ENCODE measurements around the gene CMIP. TPM values are rescaled to one million over a fixed set of nuclear protein-coding genes. Genes with fewer than 3 reads are reported as not detected.

The CMIP gene
- total RNA-seq, 1 experiment from 2014 or later, result 16.0 TPM

DNA sequence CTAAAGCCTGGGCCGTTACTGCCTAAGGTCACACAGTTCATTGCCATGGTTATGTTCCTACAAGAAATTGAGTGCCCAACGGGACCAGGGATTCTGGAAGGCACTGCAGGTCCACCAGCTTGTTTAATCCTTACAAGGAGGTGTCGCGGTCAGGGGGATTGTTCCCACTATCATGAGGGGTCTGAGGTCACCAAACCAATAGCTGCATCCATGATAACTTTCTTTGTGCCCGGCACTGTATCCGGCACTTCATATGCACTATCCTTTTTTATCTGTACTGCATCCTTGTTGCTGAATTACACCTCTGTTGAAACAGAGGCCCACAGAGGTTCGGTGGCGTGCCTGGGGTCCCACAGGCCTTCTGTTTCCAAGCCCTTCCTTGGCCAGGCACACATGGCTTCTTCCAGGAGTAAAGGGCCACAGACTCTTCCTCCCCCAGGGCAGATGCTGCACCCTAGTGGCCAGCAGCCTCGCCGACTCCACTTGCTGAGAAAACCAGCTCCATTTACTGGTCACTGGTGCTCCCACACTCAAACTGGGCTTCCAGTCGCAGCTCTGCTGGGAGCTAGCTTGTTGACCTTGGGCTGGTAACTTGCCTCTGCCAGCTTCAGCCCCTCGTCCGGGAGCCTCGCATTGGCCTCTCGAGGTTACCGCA, 252.5 kb downstream of the CMIP start:
- DNase-seq (ENCODE audit: low read depth), result peak; percentile 42
- in situ Hi-C loops (cut with HindIII; ENCODE audit: low pct_unique_long_range_greater_than_20kb, low sequenced_read_pairs), result no loop called here

DNA sequence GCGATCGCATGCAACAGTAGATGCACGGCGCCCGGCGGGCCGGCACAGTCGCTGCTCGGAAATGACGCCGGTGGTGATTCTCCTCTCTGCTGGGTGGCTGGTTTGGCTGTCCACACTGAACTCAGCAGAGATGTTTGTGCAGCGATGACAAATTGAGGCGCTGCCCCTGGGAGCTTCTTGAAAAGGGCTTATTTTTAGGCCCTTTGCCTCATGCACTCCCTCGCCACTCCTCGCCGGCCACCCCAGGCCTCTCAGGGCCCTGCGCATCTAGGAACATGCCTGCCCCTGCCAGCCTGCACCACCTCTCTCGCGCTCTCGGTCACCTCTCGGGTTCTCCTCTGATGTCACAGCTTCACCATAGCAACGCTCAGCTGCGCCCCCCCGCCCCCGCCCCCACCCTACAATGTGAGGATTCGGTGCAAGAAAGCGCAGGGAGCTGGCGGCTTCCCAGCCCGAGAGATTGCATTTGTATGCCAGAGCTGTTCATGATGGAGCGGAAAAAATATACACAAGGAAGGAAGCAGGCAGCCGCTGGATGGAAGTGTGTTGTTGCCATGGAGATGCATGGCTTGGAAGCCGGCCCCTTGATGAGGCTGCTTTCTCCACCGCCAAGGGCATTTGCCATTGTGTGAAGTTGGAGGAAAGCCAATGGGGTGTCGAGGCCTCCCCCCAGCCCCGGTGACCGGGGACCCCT, 253.2 kb downstream of the CMIP start:
- in situ Hi-C loops (cut with HindIII; ENCODE audit: low pct_unique_long_range_greater_than_20kb, low sequenced_read_pairs), result no loop called here

DNA sequence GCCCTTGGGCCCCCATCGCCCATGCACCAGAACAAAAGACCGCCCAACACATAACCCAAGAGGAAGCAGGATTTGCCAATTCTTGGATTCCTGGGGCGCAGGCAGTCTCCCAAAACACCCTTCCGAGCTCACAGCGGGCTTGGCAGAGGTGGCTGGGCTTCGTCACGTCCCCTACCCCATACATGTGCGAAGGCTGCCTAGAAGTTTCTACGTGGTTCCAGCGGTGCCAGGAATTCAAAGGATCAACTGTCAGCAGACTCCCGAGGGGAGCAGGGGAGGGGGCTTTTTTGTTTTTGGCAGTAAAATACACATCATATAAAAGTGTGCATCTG, 253.7 kb downstream of the CMIP start:
- DNase-seq (ENCODE audit: low read depth), result no peak
- in situ Hi-C loops (cut with HindIII; ENCODE audit: low pct_unique_long_range_greater_than_20kb, low sequenced_read_pairs), result no loop called here

More for the DNA sequence above, 253.2 kb downstream of the CMIP start:
- DNase-seq (ENCODE audit: low read depth), result no peak

DNA sequence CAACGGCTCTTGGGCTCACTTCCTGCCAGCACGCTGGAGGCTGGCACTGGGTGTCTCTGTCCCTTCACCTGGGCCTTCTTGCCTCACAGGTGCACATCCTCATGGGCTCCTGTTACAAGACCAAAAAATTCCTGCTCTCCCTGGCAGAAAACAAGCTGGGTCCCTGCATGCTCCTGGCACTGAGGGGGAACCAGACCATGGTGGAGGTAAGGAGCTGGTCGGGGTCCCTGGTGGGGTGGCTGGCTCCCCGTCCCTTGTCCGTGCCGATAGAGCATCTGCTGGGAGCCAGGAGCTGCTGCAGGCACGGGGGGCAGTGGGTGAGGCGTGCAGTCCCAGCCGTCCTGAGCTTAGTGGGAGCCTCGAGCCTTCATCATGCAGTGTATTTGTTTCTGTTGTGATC, 255.0 kb downstream of the CMIP start:
- in situ Hi-C loops (cut with HindIII; ENCODE audit: low pct_unique_long_range_greater_than_20kb, low sequenced_read_pairs), result no loop called here
- DNase-seq (ENCODE audit: low read depth), result no peak

DNA sequence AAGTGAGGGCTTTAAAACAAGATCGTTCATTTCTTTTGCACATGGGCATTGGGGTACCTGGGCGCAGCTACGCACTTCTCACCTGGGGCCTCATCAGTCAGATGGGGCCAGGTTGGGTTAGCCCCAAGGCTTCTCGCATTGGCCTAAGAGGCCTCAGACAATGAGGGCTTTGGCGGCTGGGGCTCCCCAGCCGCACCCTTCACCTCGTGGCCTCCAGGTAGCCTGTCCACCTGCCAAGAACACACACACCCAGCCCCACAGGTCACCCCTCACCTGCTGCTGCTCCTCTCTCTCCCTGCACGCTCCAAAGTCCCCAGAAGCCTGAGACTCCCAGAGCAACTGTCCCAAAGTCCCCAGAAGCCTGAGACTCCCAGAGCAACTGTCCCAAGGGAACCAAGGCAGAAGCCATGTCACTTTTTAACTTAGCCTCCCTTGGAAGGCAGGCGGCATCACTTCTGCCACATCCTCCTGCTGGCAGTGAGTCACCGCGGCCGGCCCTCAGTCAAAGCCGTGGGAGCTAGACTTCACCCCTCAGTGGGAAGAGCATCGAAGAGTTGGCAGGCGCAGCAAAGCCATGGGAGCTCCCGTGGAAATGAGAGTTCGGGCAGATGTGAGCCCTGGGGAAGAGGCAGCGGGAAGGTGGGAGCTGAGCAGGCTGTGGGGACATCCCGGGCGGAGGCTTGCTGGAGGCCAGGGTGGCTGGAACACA, 255.6 kb downstream of the CMIP start:
- no peak for DNase-seq (ENCODE audit: low read depth)
- in situ Hi-C loops (cut with HindIII; ENCODE audit: low pct_unique_long_range_greater_than_20kb, low sequenced_read_pairs), result no loop called here

DNA sequence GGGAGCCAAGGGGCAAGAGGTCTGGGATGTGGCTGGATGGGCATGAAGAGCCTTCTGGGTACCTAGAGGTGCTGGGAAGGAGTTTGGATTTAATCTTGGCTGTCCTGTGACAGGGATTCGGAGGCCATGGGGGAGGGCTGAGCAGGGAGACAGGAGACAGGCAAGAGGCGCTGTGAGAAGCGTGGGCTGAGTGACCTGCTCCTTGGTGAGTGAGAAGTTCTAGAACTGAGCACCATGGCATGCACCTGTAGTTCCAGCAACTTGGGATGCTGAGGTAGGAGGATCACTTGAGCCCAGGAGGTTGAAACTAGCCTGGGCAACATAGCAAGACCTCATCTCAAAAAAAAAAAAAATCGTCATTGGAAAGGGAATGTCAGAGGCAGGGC, 256.2 kb downstream of the CMIP start:
- in situ Hi-C loops (cut with HindIII; ENCODE audit: low pct_unique_long_range_greater_than_20kb, low sequenced_read_pairs), result no loop called here
- DNase-seq (ENCODE audit: low read depth), result no peak

DNA sequence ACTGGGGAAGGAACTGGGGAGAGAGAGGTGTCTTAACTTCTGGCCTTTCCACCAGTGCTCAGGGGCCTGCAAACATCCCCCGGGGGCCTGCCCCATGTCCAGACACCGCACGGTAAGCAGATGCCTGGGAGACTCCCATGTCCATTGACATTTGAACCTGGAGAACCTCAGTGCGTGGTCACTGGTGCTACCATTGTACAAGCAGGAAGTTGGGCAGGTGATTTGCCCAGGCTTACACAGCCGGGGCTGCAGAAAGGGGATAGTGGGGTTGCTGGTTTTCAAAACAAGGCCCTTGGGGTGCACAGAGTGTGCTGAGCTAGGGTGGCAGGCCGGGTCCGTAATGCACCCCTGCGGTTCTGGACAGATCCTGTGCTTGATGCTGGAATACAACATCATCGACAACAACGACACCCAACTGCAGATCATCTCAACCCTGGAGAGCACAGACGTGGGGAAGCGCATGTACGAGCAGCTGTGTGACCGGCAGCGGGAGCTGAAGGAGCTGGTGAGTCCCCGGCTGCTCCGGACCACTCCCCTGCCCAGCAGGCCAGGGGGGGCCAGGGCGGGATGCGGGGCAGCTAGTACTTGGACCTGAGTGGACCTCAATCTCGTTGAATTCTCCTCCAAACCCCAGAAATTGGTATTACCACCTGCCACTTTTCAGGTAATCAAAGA, 256.8 kb downstream of the CMIP start:
- no peak for DNase-seq (ENCODE audit: low read depth)
- in situ Hi-C loops (cut with HindIII; ENCODE audit: low pct_unique_long_range_greater_than_20kb, low sequenced_read_pairs), result no loop called here

DNA sequence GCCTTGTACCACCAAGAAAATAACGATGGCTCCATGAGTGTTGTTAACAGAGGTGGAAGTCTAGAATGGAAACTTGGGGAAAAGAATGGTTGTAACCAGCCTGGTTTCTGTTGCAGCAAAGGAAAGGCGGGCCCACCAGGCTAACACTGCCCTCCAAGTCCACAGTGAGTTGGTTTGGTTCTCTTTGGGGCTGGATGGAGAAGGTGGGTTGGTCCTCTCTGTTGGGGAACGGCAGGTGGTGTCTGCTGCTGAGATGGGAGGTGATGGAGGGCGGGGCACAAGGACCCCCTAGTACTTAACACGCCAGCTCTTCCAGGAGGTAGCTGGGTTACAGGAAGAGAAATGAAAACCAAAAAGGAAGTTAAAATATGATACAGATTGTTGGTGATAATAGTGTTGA, 257.9 kb downstream of the CMIP start:
- no peak for DNase-seq (ENCODE audit: low read depth)
- in situ Hi-C loops (cut with HindIII; ENCODE audit: low pct_unique_long_range_greater_than_20kb, low sequenced_read_pairs), result no loop called here

DNA sequence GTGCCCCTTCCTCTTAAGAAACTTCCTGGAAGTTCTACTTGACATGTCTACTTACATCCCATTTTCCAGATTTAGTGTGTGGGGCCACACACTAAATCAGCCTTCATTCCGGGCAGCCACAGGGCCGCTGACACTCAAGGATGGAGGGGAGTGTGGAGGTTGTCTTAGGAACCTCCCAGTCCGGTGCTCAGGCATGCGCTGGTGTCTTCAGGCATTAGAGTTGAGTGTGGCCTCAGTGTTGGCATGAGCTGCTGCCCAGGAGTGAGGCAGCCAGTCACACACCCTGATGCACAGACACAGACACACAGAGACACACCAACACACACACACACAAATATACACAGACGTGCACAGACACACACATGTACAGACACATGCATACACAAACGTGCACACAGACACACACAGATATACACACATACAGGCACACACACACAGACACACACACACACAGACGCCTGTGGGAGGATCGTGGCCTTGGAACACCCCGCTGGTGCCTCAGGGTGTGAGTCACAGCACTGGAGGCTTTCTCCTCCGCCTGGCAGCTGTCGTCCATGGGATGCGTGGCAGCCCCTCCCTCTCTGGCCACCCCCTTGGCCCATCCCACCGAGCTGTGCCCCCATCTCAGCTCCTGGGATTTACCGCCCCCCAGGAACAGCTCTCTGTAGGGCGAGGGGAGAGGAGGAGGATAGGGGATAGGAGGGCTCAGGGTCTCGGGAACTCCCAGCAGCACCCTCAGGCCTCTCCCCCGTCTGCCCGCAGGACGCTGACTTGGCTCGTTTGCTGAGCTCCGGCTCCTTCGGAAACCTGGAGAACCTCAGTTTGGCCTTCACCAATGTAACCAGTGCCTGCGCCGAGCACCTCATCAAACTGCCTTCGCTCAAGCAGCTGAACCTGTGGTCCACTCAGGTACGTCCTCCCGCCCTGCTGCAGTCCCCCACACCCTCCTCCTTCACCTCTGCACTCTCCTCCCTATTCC, 258.9 kb downstream of the CMIP start:
- peak; percentile 39 for DNase-seq (ENCODE audit: low read depth)
- in situ Hi-C loops (cut with HindIII; ENCODE audit: low pct_unique_long_range_greater_than_20kb, low sequenced_read_pairs), result no loop called here

DNA sequence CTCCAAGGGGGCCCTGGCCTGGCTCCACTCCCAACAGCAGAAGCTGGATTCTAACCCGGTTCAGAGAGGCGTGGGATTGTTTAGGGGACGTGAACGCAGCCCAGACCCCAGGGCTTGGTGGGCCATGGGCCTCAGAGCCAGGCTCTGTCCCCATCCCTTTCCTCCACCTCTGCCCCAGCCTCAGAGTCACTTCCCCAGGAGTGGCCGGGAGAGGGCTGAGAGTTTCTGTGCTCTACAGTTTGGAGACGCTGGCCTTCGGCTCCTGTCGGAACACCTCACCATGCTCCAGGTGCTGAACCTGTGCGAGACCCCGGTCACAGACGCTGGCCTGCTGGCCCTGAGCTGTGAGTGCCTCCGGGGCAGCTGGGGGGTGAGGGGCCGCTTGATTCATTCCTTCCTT, 260.7 kb downstream of the CMIP start:
- no peak for DNase-seq (ENCODE audit: low read depth)
- in situ Hi-C loops (cut with HindIII; ENCODE audit: low pct_unique_long_range_greater_than_20kb, low sequenced_read_pairs), result no loop called here

DNA sequence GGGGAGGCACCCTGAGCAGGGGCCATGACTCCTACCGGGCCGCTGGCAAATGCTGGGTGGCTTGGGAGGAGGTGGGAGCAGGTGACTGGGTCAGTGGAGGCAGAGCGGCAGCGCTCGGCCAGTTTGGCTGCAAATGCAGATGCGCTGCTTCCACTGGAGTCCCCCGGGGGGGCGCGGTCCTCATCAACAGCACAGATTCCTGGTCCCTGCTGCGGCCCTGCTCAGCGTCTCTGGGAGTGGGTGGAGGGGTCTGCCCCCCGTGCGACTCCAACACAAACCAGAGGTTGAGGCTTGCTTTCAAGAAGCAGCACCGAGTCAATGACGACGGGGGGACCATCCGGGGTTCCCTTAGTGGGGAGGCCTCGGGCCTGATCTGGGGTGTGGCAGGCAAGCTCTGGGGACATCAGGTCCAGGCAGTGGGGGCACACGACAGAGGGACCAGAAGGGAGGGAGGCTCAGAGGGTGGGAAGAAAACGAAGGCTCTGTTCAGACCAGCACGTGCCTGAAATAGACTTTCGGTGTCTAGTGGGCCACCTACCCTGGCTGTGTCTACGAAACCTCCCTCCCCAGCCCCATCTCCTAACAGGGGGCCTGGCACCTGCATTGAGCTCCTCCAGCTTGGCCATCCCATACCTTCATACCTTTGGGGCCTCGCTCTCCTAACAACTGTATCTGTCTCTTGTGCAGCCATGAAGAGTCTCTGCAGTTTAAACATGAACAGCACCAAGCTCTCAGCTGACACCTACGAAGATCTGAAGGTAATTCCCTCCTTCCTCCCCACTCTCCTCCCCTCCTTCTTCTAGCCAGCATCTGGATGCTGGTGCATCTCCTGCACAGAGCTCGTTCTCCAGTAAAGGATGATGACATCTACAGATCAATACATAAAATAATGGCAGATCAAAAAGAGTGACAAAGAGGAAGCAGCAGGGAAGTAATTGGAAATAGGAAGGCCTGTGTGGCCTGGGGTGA, 262.0 kb downstream of the CMIP start:
- DNase-seq (ENCODE audit: low read depth), result no peak
- in situ Hi-C loops (cut with HindIII; ENCODE audit: low pct_unique_long_range_greater_than_20kb, low sequenced_read_pairs), result no loop called here

DNA sequence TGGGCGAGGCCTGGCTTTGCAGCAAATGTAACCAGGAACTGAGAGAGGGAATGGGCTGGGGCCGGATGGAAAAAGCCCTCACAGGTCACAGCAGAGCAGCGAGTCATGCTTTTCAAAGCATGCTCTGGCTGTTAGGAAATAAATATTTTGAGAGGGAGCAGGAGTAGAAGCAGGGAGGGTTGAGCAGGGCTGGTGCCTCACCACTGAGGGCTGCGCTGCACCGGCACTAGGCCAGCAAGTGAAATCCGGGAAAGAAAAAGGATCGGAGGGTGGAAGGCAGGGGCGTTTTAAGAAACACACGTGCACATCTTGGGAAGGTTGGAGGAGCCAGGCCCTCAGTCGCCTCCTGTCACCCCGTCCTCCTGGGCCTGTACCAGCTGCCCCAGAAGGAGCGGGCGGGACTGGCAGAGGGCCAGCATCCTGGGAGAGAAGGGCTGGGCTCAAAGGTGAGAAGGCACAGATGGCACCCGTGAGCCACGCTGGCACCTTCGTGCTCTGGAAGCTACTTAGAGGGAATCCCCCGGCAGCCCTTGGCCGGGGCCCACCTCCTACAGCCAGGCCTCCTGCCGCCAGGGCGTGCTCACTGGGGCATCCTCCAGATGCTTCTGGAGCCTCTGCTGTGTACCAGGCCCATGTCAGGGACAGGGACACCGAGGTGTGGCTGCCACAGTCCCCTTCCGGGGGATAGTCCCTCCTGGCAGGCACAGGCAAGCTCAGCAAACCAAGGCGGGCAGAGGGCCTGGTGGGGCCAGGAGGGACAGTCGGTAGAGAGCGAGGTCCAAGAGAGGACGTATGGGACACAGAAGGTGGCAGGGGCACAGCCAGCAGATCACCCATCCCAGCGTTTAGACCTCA, 263.0 kb downstream of the CMIP start:
- DNase-seq (ENCODE audit: low read depth), result peak; percentile 59
- in situ Hi-C loops (cut with HindIII; ENCODE audit: low pct_unique_long_range_greater_than_20kb, low sequenced_read_pairs), result no loop called here

DNA sequence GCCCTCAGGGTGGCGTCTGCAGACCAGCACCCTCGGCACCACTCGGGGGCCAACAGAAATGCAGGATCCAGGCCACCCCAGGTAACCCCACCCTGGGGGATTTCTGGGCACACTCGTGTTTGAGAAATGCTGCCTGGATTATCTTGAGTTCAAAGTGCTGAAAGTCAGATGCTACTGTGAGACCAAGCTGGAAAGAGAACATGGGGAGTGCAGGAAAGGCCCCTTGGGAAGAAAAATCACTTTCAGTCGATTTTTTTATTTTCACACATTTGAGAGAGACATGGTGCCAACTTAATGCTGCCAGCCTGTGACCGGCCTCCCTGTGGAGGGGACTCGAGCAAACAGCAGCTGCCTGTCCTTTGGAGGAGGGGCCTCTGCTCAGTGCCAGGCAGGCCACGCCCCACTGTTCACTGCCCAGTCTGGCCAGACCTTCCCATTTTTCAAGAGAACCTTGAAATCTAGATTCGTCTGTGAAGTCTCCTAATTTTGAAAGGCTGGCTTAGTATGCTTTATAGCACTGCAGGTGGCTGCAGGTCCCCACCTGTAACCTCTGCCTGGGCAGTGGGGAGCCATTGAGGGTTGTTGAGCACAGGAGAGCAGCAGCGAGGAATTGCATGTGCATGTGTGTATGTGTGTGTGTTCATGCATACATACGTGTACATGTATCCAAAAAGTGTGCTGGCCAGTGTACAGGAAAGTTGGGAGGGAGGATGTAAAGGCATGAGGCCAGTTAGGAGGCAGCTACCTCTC, 263.8 kb downstream of the CMIP start:
- no peak for DNase-seq (ENCODE audit: low read depth)
- in situ Hi-C loops (cut with HindIII; ENCODE audit: low pct_unique_long_range_greater_than_20kb, low sequenced_read_pairs), result no loop called here

DNA sequence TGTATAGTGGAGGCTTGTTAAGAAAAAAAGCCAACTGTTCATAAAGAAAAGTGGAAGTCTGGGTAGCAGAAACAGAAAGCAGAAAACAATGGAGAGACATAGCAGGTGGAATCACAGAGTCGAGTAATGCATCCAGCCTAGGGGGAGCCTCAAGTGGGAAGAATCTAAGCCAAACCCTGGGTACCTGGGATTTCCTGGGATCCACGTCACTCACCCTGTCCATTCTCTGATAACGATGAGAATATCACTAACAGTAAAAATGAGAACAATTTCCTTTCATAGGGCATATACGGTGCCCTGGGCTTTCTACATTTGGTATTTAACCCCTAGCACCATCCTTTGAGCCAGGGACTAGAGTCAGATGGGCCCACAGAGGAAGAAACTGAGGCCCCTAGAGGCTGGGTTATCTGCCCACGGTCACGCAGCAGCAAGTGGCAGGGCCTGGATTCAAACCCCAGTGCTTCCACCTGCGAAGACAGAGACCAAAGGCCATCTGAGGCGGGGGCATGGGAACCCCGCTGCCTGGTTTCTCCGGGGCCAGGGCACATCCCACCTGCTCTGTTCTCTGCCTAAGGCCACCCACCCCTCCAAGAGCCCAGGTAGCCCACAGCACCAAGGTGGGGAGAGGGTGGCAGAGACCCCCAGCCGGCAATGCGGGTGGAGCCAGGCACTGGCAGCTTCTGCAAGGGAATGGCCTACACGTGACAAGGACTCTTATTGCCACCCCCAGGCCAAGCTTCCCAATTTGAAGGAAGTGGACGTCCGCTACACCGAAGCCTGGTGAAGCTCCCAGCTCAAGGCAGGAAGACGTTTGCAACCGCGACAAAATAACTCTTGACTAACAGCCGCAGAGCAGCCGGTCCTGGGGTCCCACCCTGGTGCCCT, 264.6 kb downstream of the CMIP start:
- DNase-seq (ENCODE audit: low read depth), result no peak
- in situ Hi-C loops (cut with HindIII; ENCODE audit: low pct_unique_long_range_greater_than_20kb, low sequenced_read_pairs), result no loop called here

DNA sequence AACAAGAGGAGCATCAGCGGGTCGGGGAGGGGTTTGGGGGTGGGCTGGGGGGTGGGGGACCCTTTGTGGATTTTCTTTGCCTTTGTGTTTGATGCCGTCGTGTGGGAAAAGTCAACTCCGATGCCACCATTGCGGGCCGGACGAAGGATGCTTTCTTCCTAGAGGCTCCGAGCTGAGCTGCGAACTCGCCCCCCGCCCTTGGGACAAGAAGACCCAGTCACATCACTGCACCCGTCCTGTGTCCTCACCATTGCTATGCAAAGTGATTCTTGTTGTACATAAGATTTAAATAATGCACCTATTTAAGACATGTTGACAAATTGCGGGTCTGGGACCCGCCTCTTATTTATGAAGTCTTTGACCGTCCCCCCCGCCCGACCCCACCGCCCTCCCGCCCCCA, 265.4 kb downstream of the CMIP start:
- in situ Hi-C loops (cut with HindIII; ENCODE audit: low pct_unique_long_range_greater_than_20kb, low sequenced_read_pairs), result no loop called here
- DNase-seq (ENCODE audit: low read depth), result no peak

All from Caki2 (cell line).